Breast epithelium (tissue), 4 donors: Measurements from ENCODE around the gene C10orf120. TPM values are rescaled to one million over a fixed set of nuclear protein-coding genes. Genes with fewer than 3 reads are reported as not detected.

Experiments used
- DNase-seq, 2 donors: peaks; one replicate each; pipeline ENCODE4 v3.0.0-alpha.2; 2019; ENCODE audit warnings: low spot score in 2 of 2
- H3K27ac ChIP-seq, 2 donors: fragments of 200-600 bp; sonication (generic) in 1 of 2; one replicate each; pipeline ENCODE4 v1.5.1; 2016 to 2019; ENCODE audit warnings: mild to moderate bottlenecking in 1 of 2
- H3K27me3 ChIP-seq, 2 donors: fragments of 200-600 bp; sonication (generic) in 1 of 2; one replicate each; pipeline versions ENCODE4 v1.5.1 to v1.6.0; 2017 to 2019; ENCODE audit warnings: control low read depth in 1 of 2, mild to moderate bottlenecking in 1 of 2
- H3K36me3 ChIP-seq: fragments of 200-600 bp; one replicate; pipeline ENCODE4 v1.5.1; 2019
- H3K4me1 ChIP-seq, 2 donors: fragments of 200-600 bp; sonication (generic); one replicate each; pipeline ENCODE4 v1.5.1; 2016 to 2019; ENCODE audit warnings: control low read depth in 1 of 2
- H3K4me3 ChIP-seq, 3 donors: fragments of 200-600 bp; sonication (generic); 1 replicate in 2 of 3; 2 replicates in 1 of 3; pipeline ENCODE4 v1.5.1; 2016 to 2019; ENCODE audit warnings: mild to moderate bottlenecking in 3 of 3, moderate library complexity in 2 of 3
- H3K9me3 ChIP-seq, 2 donors: fragments of 200-600 bp; sonication (generic) in 1 of 2; one replicate each; pipeline ENCODE4 v1.5.1; 2016 to 2019; ENCODE audit warnings: control low read depth in 1 of 2
- POLR2A ChIP-seq: fragments of 450-650 bp; IDR thresholded peaks from one replicate; pipeline ENCODE4 v1.6.1; 2016; ENCODE audit warnings: antibody characterized with exemption, mild to moderate bottlenecking, moderate library complexity
- POLR2AphosphoS5 ChIP-seq, 3 donors: sonication (generic); formaldehyde crosslinking; IDR thresholded peaks; one replicate each; pipeline ENCODE4 v1.6.1; 2017; ENCODE audit warnings: antibody characterized with exemption in 3 of 3
- intact Hi-C: fragments of 100-400 bp; cut with DNase I; formaldehyde crosslinking; loops from one replicate; pipeline ENCODE4 v1.15.1; 2023; ENCODE audit warnings: low total_unique reads
- total RNA-seq, 3 donors: library from RNA; depleted of rRNA; stranded (reverse); fragments of >200 nt; gene quantifications; one replicate each; pipeline ENCODE4 v1.1.0, GENCODE V29; 2016
- TF ChIP-seq, protein P1 (sequence below), 3 donors: fragments of 450-650 bp; IDR thresholded peaks; one replicate each; pipeline ENCODE4 v1.5.1; 2016 to 2017; ENCODE audit warnings: antibody characterized with exemption in 3 of 3, mild to moderate bottlenecking in 3 of 3, moderate library complexity in 3 of 3

Gene C10orf120
- total RNA-seq, 3 donors from 2014 or later = not detected

DNA sequence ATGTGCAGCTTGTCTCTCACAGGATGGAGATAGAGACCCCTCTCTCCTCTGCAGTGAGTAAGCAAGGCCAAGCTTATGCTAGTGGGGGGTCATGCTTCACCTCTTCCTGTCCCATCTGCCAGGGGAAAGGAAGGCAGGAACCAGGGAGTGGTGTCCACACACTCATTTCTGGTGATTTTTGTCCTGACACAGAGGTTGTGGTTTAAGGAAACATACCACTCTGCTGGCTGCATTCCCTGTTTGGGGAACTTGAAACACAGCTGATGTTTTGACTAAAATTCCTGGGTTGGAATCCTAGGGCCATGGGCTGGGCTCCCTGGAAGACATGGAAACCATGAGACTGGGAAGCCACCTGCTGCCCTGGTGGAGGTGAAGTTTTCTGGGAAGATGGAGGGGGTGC lies 21.4 kb downstream of the C10orf120 start:
- H3K4me3 ChIP-seq = no peak overlapping the region
- no peaks in the 10 kb centered on the region for H3K36me3 ChIP-seq
- H3K27ac ChIP-seq = no peak overlapping the region
- DNase-seq = no peak
- H3K9me3 ChIP-seq = no peaks in the 10 kb centered on the region
- intact Hi-C loops = no loop called here
- TF ChIP-seq POLR2A (no peak), POLR2AphosphoS5 (IDR thresholded peaks at IDR 0.05) (no peak)
- TF ChIP-seq, protein P1, sequence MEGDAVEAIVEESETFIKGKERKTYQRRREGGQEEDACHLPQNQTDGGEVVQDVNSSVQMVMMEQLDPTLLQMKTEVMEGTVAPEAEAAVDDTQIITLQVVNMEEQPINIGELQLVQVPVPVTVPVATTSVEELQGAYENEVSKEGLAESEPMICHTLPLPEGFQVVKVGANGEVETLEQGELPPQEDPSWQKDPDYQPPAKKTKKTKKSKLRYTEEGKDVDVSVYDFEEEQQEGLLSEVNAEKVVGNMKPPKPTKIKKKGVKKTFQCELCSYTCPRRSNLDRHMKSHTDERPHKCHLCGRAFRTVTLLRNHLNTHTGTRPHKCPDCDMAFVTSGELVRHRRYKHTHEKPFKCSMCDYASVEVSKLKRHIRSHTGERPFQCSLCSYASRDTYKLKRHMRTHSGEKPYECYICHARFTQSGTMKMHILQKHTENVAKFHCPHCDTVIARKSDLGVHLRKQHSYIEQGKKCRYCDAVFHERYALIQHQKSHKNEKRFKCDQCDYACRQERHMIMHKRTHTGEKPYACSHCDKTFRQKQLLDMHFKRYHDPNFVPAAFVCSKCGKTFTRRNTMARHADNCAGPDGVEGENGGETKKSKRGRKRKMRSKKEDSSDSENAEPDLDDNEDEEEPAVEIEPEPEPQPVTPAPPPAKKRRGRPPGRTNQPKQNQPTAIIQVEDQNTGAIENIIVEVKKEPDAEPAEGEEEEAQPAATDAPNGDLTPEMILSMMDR (IDR thresholded peaks at IDR 0.05) = no peak
- peaks cover 0 to 4% of the 10 kb centered on the region in 2 donors for H3K27me3 ChIP-seq
- H3K4me1 ChIP-seq = no peaks in the 10 kb centered on the region

GRCh38 chr10:122675278-122675677 lies 24.4 kb downstream of the C10orf120 start:
- Histone ChIP-seq H3K27me3 (peaks cover 0 to 4% of the 10 kb centered on the region in 2 donors), H3K4me3 (no peak overlapping the region), H3K9me3 (no peaks in the 10 kb centered on the region), H3K27ac (no peak overlapping the region), H3K4me1 (no peaks in the 10 kb centered on the region), H3K36me3 (no peaks in the 10 kb centered on the region)
- intact Hi-C loops = no loop called here
- DNase-seq = no peak
- TF ChIP-seq POLR2AphosphoS5 (IDR thresholded peaks at IDR 0.05) = no peak
- TF ChIP-seq, protein P1 (IDR thresholded peaks at IDR 0.05) = no peak
- no peak for TF ChIP-seq POLR2A

DNA sequence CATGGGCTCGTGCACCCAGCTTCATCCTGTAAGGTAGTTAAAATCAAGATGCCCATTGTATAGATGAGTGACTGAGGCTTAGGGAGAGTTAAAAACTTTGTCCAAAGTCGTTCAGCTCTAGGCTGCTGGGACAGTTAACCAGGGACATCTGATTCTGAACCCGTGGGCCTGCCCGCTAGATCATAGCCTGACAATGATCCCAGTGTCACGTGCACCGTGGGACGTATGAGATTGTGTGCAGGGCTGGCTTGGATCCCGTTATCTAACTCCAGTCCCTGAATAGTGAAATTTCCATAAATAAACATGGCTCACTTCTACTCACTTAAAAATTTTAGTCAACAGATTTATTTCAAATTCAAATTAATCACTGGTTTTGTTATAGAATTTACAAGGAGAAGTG lies 24.9 kb downstream of the C10orf120 start:
- Histone ChIP-seq H3K9me3 (no peaks in the 10 kb centered on the region), H3K27me3 (peaks cover 0 to 4% of the 10 kb centered on the region in 2 donors), H3K36me3 (no peaks in the 10 kb centered on the region), H3K27ac (no peak overlapping the region), H3K4me3 (no peak overlapping the region), H3K4me1 (no peaks in the 10 kb centered on the region)
- intact Hi-C loops = no loop called here
- TF ChIP-seq POLR2A (no peak), POLR2AphosphoS5 (IDR thresholded peaks at IDR 0.05) (no peak)
- TF ChIP-seq, protein P1 (IDR thresholded peaks at IDR 0.05) = no peak
- no peak for DNase-seq

- H3K9me3 ChIP-seq = no peaks in the 10 kb centered on the region
- peaks cover 0 to 4% of the 10 kb centered on the region in 2 donors for H3K27me3 ChIP-seq
- H3K4me3 ChIP-seq = no peak overlapping the region
- DNase-seq = no peak
- H3K36me3 ChIP-seq = no peaks in the 10 kb centered on the region
- intact Hi-C loops = no loop called here
- H3K4me1 ChIP-seq = no peaks in the 10 kb centered on the region
- H3K27ac ChIP-seq = no peak overlapping the region
- TF ChIP-seq POLR2AphosphoS5 (IDR thresholded peaks at IDR 0.05) = no peak
- TF ChIP-seq, protein P1 (IDR thresholded peaks at IDR 0.05) = no peak
- TF ChIP-seq POLR2A = no peak
Measured at GRCh38 chr10:122673731-122674130, 25.9 kb downstream of the C10orf120 start.

- Histone ChIP-seq H3K36me3 (no peaks in the 10 kb centered on the region), H3K4me1 (no peaks in the 10 kb centered on the region), H3K9me3 (no peaks in the 10 kb centered on the region), H3K4me3 (no peak overlapping the region), H3K27ac (no peak overlapping the region), H3K27me3 (peaks cover 0 to 4% of the 10 kb centered on the region in 2 donors)
- intact Hi-C loops = no loop called here
- no peak for DNase-seq
- TF ChIP-seq, protein P1 (IDR thresholded peaks at IDR 0.05) = no peak
- TF ChIP-seq POLR2A (no peak), POLR2AphosphoS5 (IDR thresholded peaks at IDR 0.05) (no peak)
Measured at GRCh38 chr10:122673269-122673668, 26.4 kb downstream of the C10orf120 start.
